HepG2 (cell line): ENCODE results near the gene NOC2L. TPM values are rescaled to one million over a fixed set of nuclear protein-coding genes. Genes with fewer than 3 reads are reported as not detected.

Experiments used
- ADNP ChIP-seq: sonication (generic); formaldehyde crosslinking; IDR thresholded peaks from 2 replicates; pipeline ENCODE4 v1.4.0; 2020; ENCODE audit warnings: missing genetic modification reagents
- CBX1 ChIP-seq: IDR thresholded peaks from one replicate; pipeline ENCODE4 v1.6.1; 2016; ENCODE audit warnings: antibody characterized with exemption, low read depth
- DMAP1 ChIP-seq: IDR thresholded peaks from 2 replicates; pipeline ENCODE4 v1.6.1; 2016
- EHMT2 ChIP-seq: fragments of 200-600 bp; sonication (generic); IDR thresholded peaks from 2 replicates; pipeline ENCODE4 v1.7.0; 2017; ENCODE audit warnings: antibody characterized with exemption, low read depth, low read length, borderline replicate concordance
- KDM3A ChIP-seq: IDR thresholded peaks from 2 replicates; pipeline ENCODE4 v1.6.1; 2018; ENCODE audit warnings: low read depth, missing compliant biosample characterization
- KLF12 ChIP-seq: sonication (generic); formaldehyde crosslinking; IDR thresholded peaks from 2 replicates; pipeline ENCODE4 v1.4.0; 2020; ENCODE audit warnings: missing genetic modification reagents, borderline replicate concordance
- PCBP1 ChIP-seq: fragments of 200-400 bp; formaldehyde crosslinking; IDR thresholded peaks from 2 replicates; pipeline ENCODE4 v1.6.1; 2017; ENCODE audit warnings: mild to moderate bottlenecking, low read depth, low read length, borderline replicate concordance
- PITX1 ChIP-seq: sonication (generic); formaldehyde crosslinking; IDR thresholded peaks from 2 replicates; pipeline ENCODE4 v1.5.1; 2020; ENCODE audit warnings: mild to moderate bottlenecking, missing genetic modification reagents
- POGZ ChIP-seq: sonication (generic); formaldehyde crosslinking; IDR thresholded peaks from 2 replicates; pipeline ENCODE4 v1.4.0; 2020; ENCODE audit warnings: mild to moderate bottlenecking, missing genetic modification reagents
- THAP11 ChIP-seq: IDR thresholded peaks from 2 replicates; pipeline ENCODE4 v1.6.1; 2016; ENCODE audit warnings: missing biosample characterization, missing genetic modification reagents
- ZMYM2 ChIP-seq: sonication (generic); formaldehyde crosslinking; IDR thresholded peaks from 2 replicates; pipeline ENCODE4 v1.8.0; 2022; ENCODE audit warnings: mild to moderate bottlenecking, missing genetic modification reagents
- ZNF230 ChIP-seq: sonication (generic); formaldehyde crosslinking; IDR thresholded peaks from 2 replicates; pipeline ENCODE4 v1.4.0; 2020; ENCODE audit warnings: mild to moderate bottlenecking, missing genetic modification reagents
- ZNF556 ChIP-seq: sonication (generic); formaldehyde crosslinking; IDR thresholded peaks from 2 replicates; pipeline ENCODE4 v1.4.0; 2020; ENCODE audit warnings: mild to moderate bottlenecking, missing genetic modification reagents, borderline replicate concordance
- ZNF607 ChIP-seq: sonication (generic); formaldehyde crosslinking; IDR thresholded peaks from 2 replicates; pipeline ENCODE4 v1.5.1; 2020; ENCODE audit warnings: missing genetic modification reagents, mild to moderate bottlenecking, borderline replicate concordance
- ZNF891 ChIP-seq: sonication (generic); formaldehyde crosslinking; IDR thresholded peaks from 2 replicates; pipeline ENCODE4 v1.5.0; 2020; ENCODE audit warnings: mild to moderate bottlenecking, missing genetic modification reagents
- polyA plus RNA-seq, 8 experiments: library from polyadenylated mRNA; depleted of rRNA in 3 of 8; stranded (reverse) in 7 of 8; unstranded in 1 of 8; fragments of >200 nt; fragmentation: Illumina TruSeq in 4 of 8; extraction: Trizol in 4 of 8; gene quantifications; 2 replicates each; pipeline versions ENCODE4 v1.2.1 to v1.2.3, GENCODE V29; 2011 to 2016; ENCODE audit warnings: low read depth in 4 of 8, missing spikeins in 1 of 8, mixed read lengths in 1 of 8; ENCODE audit not compliant: insufficient read depth in 1 of 8
- total RNA-seq, 5 experiments: library from RNA; depleted of rRNA; stranded (reverse); fragments of >200 nt; fragmentation: Illumina TruSeq; extraction: Trizol; gene quantifications; 2 replicates each; pipeline ENCODE4 v1.2.3, GENCODE V29; 2016; ENCODE audit warnings: low read depth in 1 of 5
- TF ChIP-seq, protein P1 (sequence below), 2 experiments: fragments of 450-650 bp in 1 of 2; sonication (generic) in 1 of 2; formaldehyde crosslinking in 1 of 2; IDR thresholded peaks; 2 replicates each; pipeline versions ENCODE4 v1.6.1 to v1.8.0; 2016 to 2022; ENCODE audit warnings: antibody characterized with exemption in 1 of 2, mild to moderate bottlenecking in 1 of 2, missing genetic modification reagents in 1 of 2
- TF ChIP-seq, protein P2 (sequence below): sonication (generic); formaldehyde crosslinking; IDR thresholded peaks from 2 replicates; pipeline ENCODE4 v1.4.0; 2020; ENCODE audit warnings: mild to moderate bottlenecking, missing genetic modification reagents
- TF ChIP-seq, protein P3 (sequence below): sonication (generic); formaldehyde crosslinking; IDR thresholded peaks from 2 replicates; pipeline ENCODE4 v1.5.0; 2020; ENCODE audit warnings: mild to moderate bottlenecking, missing genetic modification reagents

The NOC2L gene
- total and polyA plus RNA-seq, 2 of the 13 experiments (the other 11 are each of a cell fraction or from before 2014, with no cell fraction given), result 32.0 to 103 TPM

DNA sequence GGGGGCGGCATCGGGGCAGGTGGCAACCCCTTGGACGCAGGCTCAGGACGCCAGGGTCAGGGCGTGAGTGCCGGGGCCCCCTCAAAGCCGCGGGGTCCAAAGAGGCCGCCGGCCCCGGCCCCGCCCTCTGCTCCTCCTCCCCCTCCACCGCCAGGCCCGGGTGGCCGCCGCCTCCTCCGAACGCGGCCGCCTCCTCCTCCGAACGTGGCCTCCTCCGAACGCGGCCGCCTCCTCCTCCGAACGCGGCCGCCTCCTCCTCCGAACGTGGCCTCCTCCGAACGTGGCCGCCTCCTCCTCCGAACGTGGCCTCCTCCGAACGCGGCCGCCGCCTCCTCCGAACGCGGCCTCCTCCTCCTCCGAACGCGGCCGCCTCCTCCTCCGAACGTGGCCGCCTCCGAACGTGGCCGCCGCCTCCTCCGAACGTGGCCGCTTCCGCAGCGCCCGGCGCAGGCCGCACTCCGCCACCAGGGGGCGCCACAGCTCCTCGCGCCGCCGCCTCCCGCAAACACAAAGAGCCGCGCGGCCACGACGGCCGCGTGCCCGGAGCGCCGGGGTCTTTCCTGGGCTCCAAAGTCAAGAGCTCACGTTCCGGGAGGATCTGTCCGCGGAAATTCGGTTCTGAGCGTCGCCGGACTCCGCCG lies 54.6 kb downstream of the NOC2L start (continued):
- TF ChIP-seq, protein P1, sequence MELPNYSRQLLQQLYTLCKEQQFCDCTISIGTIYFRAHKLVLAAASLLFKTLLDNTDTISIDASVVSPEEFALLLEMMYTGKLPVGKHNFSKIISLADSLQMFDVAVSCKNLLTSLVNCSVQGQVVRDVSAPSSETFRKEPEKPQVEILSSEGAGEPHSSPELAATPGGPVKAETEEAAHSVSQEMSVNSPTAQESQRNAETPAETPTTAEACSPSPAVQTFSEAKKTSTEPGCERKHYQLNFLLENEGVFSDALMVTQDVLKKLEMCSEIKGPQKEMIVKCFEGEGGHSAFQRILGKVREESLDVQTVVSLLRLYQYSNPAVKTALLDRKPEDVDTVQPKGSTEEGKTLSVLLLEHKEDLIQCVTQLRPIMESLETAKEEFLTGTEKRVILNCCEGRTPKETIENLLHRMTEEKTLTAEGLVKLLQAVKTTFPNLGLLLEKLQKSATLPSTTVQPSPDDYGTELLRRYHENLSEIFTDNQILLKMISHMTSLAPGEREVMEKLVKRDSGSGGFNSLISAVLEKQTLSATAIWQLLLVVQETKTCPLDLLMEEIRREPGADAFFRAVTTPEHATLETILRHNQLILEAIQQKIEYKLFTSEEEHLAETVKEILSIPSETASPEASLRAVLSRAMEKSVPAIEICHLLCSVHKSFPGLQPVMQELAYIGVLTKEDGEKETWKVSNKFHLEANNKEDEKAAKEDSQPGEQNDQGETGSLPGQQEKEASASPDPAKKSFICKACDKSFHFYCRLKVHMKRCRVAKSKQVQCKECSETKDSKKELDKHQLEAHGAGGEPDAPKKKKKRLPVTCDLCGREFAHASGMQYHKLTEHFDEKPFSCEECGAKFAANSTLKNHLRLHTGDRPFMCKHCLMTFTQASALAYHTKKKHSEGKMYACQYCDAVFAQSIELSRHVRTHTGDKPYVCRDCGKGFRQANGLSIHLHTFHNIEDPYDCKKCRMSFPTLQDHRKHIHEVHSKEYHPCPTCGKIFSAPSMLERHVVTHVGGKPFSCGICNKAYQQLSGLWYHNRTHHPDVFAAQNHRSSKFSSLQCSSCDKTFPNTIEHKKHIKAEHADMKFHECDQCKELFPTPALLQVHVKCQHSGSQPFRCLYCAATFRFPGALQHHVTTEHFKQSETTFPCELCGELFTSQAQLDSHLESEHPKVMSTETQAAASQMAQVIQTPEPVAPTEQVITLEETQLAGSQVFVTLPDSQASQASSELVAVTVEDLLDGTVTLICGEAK (IDR thresholded peaks at IDR 0.05), result no peak
- TF ChIP-seq, protein P1 (CRISPR knock-in tag; IDR thresholded peaks at IDR 0.05), result no peak
- no peak for TF ChIP-seq POGZ
- no peak for TF ChIP-seq ADNP (CRISPR knock-in tag)
- no peak for TF ChIP-seq ZMYM2 (CRISPR knock-in tag)
- no peak for TF ChIP-seq EHMT2
- TF ChIP-seq PITX1, result no peak
- no peak for TF ChIP-seq DMAP1
- peak; percentile 50; the same call in 1 of the 2 replicates for TF ChIP-seq THAP11 (CRISPR knock-in tag)
- TF ChIP-seq, protein P2, sequence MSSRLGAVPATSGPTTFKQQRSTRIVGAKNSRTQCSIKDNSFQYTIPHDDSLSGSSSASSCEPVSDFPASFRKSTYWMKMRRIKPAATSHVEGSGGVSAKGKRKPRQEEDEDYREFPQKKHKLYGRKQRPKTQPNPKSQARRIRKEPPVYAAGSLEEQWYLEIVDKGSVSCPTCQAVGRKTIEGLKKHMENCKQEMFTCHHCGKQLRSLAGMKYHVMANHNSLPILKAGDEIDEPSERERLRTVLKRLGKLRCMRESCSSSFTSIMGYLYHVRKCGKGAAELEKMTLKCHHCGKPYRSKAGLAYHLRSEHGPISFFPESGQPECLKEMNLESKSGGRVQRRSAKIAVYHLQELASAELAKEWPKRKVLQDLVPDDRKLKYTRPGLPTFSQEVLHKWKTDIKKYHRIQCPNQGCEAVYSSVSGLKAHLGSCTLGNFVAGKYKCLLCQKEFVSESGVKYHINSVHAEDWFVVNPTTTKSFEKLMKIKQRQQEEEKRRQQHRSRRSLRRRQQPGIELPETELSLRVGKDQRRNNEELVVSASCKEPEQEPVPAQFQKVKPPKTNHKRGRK (CRISPR knock-in tag), result no peak
- TF ChIP-seq CBX1, result no peak
- TF ChIP-seq, protein P3, sequence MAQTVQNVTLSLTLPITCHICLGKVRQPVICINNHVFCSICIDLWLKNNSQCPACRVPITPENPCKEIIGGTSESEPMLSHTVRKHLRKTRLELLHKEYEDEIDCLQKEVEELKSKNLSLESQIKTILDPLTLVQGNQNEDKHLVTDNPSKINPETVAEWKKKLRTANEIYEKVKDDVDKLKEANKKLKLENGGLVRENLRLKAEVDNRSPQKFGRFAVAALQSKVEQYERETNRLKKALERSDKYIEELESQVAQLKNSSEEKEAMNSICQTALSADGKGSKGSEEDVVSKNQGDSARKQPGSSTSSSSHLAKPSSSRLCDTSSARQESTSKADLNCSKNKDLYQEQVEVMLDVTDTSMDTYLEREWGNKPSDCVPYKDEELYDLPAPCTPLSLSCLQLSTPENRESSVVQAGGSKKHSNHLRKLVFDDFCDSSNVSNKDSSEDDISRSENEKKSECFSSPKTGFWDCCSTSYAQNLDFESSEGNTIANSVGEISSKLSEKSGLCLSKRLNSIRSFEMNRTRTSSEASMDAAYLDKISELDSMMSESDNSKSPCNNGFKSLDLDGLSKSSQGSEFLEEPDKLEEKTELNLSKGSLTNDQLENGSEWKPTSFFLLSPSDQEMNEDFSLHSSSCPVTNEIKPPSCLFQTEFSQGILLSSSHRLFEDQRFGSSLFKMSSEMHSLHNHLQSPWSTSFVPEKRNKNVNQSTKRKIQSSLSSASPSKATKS, result no peak
- no peak for TF ChIP-seq ZNF556 (CRISPR knock-in tag)
- TF ChIP-seq PCBP1, result no peak
- TF ChIP-seq KDM3A, result no peak
- no peak for TF ChIP-seq KLF12 (CRISPR knock-in tag)
- peak; percentile 56; the same call in 1 of the 2 replicates for TF ChIP-seq ZNF607 (CRISPR knock-in tag)
- no peak for TF ChIP-seq ZNF230
- no peak for TF ChIP-seq ZNF891 (CRISPR knock-in tag)
